ENCODE measurements around the gene ARHGAP31. TPM values are rescaled to one million over a fixed set of nuclear protein-coding genes. Genes with fewer than 3 reads are reported as not detected.
"Not testable (repeated sequence)": the region's sequence is repeated elsewhere in the genome, so short reads cannot be mapped to it uniquely, and the experiment has no call there.

ARHGAP31 gene
- total RNA-seq, 1 donor from 2014 or later = 6.3 TPM

GRCh38 chr3:119316313-119316670 lies 22.1 kb downstream of the ARHGAP31 start:
- no peak for TF ChIP-seq CTCF (conservative IDR thresholded peaks at IDR 0.05)
- Mint-ChIP-seq H3K4me1 (no peaks in the 10 kb centered on the region), H3K27ac (ENCODE audit: unreplicated experiment) (no peak overlapping the region), H3K36me3 (ENCODE audit: low read depth) (no peaks in the 10 kb centered on the region), H3K27me3 (ENCODE audit: low read depth) (no peaks in the 10 kb centered on the region), H3K9me3 (no peaks in the 10 kb centered on the region), H3K4me3 (no peak overlapping the region)
- DNase-seq (ENCODE audit: low read depth, low spot score) = no peak

- no peak for DNase-seq (ENCODE audit: low read depth, low spot score)
- Mint-ChIP-seq H3K36me3 (ENCODE audit: low read depth) (no peaks in the 10 kb centered on the region), H3K27ac (ENCODE audit: unreplicated experiment) (no peak overlapping the region), H3K4me1 (peaks cover 14% of the 10 kb centered on the region), H3K9me3 (no peaks in the 10 kb centered on the region), H3K4me3 (no peak overlapping the region), H3K27me3 (ENCODE audit: low read depth) (peaks cover 7% of the 10 kb centered on the region)
- no peak for TF ChIP-seq CTCF (conservative IDR thresholded peaks at IDR 0.05)
Observed at GRCh38 chr3:119318876-119319275, 24.7 kb downstream of the ARHGAP31 start.

GRCh38 chr3:119319311-119319710 lies 25.1 kb downstream of the ARHGAP31 start:
- no peaks in the 10 kb centered on the region for H3K9me3 Mint-ChIP-seq
- peaks cover 11% of the 10 kb centered on the region for H3K27me3 Mint-ChIP-seq (ENCODE audit: low read depth)
- peaks cover 18% of the 10 kb centered on the region for H3K4me1 Mint-ChIP-seq
- DNase-seq (ENCODE audit: low read depth, low spot score) = no peak
- TF ChIP-seq CTCF (conservative IDR thresholded peaks at IDR 0.05) = no peak
- no peak overlapping the region for H3K27ac Mint-ChIP-seq (ENCODE audit: unreplicated experiment)
- no peak overlapping the region for H3K4me3 Mint-ChIP-seq
- H3K36me3 Mint-ChIP-seq (ENCODE audit: low read depth) = no peaks in the 10 kb centered on the region

- Mint-ChIP-seq H3K4me1 (peaks cover 20% of the 10 kb centered on the region), H3K27me3 (ENCODE audit: low read depth) (peaks cover 21% of the 10 kb centered on the region), H3K4me3 (peak overlapping the region; percentile 37)
- not testable (repeated sequence) for H3K36me3 Mint-ChIP-seq (ENCODE audit: low read depth); H3K9me3 Mint-ChIP-seq; H3K27ac Mint-ChIP-seq (ENCODE audit: unreplicated experiment); DNase-seq (ENCODE audit: low read depth, low spot score)
Observed at GRCh38 chr3:119320785-119321184, 26.6 kb downstream of the ARHGAP31 start.

GRCh38 chr3:119322021-119322834 lies 28.0 kb downstream of the ARHGAP31 start:
- Mint-ChIP-seq H3K27me3 (ENCODE audit: low read depth) (peaks cover 23% of the 10 kb centered on the region), H3K9me3 (no peaks in the 10 kb centered on the region), H3K4me3 (peak overlapping the region; percentile 92), H3K27ac (ENCODE audit: unreplicated experiment) (peak overlapping the region; percentile 93), H3K4me1 (peaks cover 20% of the 10 kb centered on the region), H3K36me3 (ENCODE audit: low read depth) (no peaks in the 10 kb centered on the region)
- DNase-seq (ENCODE audit: low read depth, low spot score) = no peak
- no peak for TF ChIP-seq CTCF (conservative IDR thresholded peaks at IDR 0.05)
